IMR-90 (cell line): ENCODE data around the gene CD300LG. TPM values are rescaled to one million over a fixed set of nuclear protein-coding genes. Genes with fewer than 3 reads are reported as not detected.

Source experiments
- ATAC-seq: fragments of 200-7000 bp; cut with Tn5 transposase; 2 replicates; pipeline ENCODE4 v1.9.1; 2020; ENCODE audit warnings: low read depth, mild to moderate bottlenecking, moderate library complexity
- BruUV-seq: library from RNA; stranded (reverse); fragments of 400-500 nt; replicated peaks from 2 replicates; lab custom pipeline; 2021; lab: Mats Ljungman, UMichigan
- CTCF ChIA-PET: fragments of 300-600 bp; formaldehyde crosslinking; extraction: SDS; loops from one replicate; lab custom pipeline; 2021; ENCODE audit warnings: antibody characterized with exemption; lab: Yijun Ruan, JAX
- POLR2A ChIA-PET: fragments of 300-600 bp; sonication (Branson Sonifier 250); formaldehyde crosslinking; loops from one replicate; lab custom pipeline; 2022; ENCODE audit warnings: antibody characterized with exemption; ENCODE audit not compliant: unreplicated experiment; lab: Charles Lee
- DNase-seq: peaks from one replicate; pipeline ENCODE4 v3.0.0; 2013
- H2AFZ ChIP-seq: replicated peaks from 2 replicates; pipeline ENCODE3; 2013; ENCODE audit warnings: low read length, mild to moderate bottlenecking; ENCODE audit not compliant: poor library complexity
- H2AK5ac ChIP-seq: 2 replicates; pipeline ENCODE4 v1.6.1; 2013; ENCODE audit warnings: low read depth, low read length, inconsistent platforms
- H2AK9ac ChIP-seq: replicated peaks from 2 replicates; pipeline ENCODE3; 2013; ENCODE audit warnings: mild to moderate bottlenecking, low read depth, low read length, moderate library complexity; ENCODE audit not compliant: poor library complexity
- H2BK120ac ChIP-seq: 2 replicates; pipeline ENCODE4 v1.6.1; 2013; ENCODE audit warnings: low read depth, low read length, inconsistent platforms
- H2BK15ac ChIP-seq: 3 replicates; pipeline ENCODE4 v1.6.1; 2013; ENCODE audit warnings: low read depth, low read length, inconsistent platforms
- H2BK20ac ChIP-seq: 2 replicates; pipeline ENCODE4 v1.6.1; 2013; ENCODE audit warnings: low read depth, mild to moderate bottlenecking, inconsistent platforms, low read length, moderate library complexity
- H2BK5ac ChIP-seq: 2 replicates; pipeline ENCODE4 v1.6.1; 2013; ENCODE audit warnings: mild to moderate bottlenecking, low read depth, low read length, inconsistent platforms; ENCODE audit not compliant: poor library complexity, severe bottlenecking
- H3K14ac ChIP-seq: replicated peaks from 2 replicates; pipeline ENCODE4 v1.6.1; 2013; ENCODE audit warnings: low read depth, low read length, inconsistent platforms
- H3K18ac ChIP-seq: 2 replicates; pipeline ENCODE4 v1.6.1; 2013; ENCODE audit warnings: low read depth, low read length, control low read depth
- H3K23ac ChIP-seq: 2 replicates; pipeline ENCODE4 v1.6.1; 2013; ENCODE audit warnings: low read depth, low read length, inconsistent platforms
- H3K27ac ChIP-seq: 2 replicates; pipeline ENCODE4 v1.5.1; 2013; ENCODE audit warnings: mild to moderate bottlenecking, control low read depth, low read length; ENCODE audit not compliant: insufficient read depth
- H3K27me3 ChIP-seq: 2 replicates; pipeline ENCODE4 v1.6.1; 2013; ENCODE audit warnings: low read length; ENCODE audit not compliant: control insufficient read depth, insufficient read depth
- H3K36me3 ChIP-seq: 2 replicates; pipeline ENCODE4 v1.6.1; 2013; ENCODE audit warnings: low read length, mixed read lengths; ENCODE audit not compliant: control insufficient read depth, insufficient read depth
- H3K4ac ChIP-seq: 2 replicates; pipeline ENCODE4 v1.6.1; 2013; ENCODE audit warnings: low read depth, low read length, inconsistent platforms
- H3K4me1 ChIP-seq: 2 replicates; pipeline ENCODE4 v1.6.1; 2013; ENCODE audit warnings: low read length, mixed read lengths; ENCODE audit not compliant: control insufficient read depth, insufficient read depth
- H3K4me2 ChIP-seq: 2 replicates; pipeline ENCODE4 v1.6.1; 2013; ENCODE audit warnings: low read depth, mild to moderate bottlenecking, control low read depth, low read length, moderate library complexity
- H3K4me3 ChIP-seq: 2 replicates; pipeline ENCODE4 v1.5.1; 2013; ENCODE audit warnings: low read depth, mild to moderate bottlenecking, control low read depth, low read length, moderate library complexity; ENCODE audit not compliant: insufficient read depth
- H3K56ac ChIP-seq: 2 replicates; pipeline ENCODE4 v1.6.1; 2013; ENCODE audit warnings: low read length, inconsistent platforms; ENCODE audit not compliant: insufficient read depth; ENCODE audit errors: extremely low read depth
- H3K79me1 ChIP-seq, 2 experiments: 2 replicates each; pipeline ENCODE4 v1.6.1; 2013; ENCODE audit warnings: low read length in 2 of 2, inconsistent platforms in 1 of 2, low read depth in 1 of 2
- H3K9ac ChIP-seq: 2 replicates; pipeline ENCODE4 v1.6.1; 2013; ENCODE audit warnings: low read depth, low read length, control low read depth
- H3K9me1 ChIP-seq: 2 replicates; pipeline ENCODE4 v1.6.1; 2013; ENCODE audit warnings: low read length, inconsistent platforms; ENCODE audit not compliant: insufficient read depth
- H3K9me3 ChIP-seq: 2 replicates; pipeline ENCODE4 v1.6.1; 2013; ENCODE audit warnings: low read length; ENCODE audit not compliant: control insufficient read depth, insufficient read depth
- H4K20me1 ChIP-seq: 2 replicates; pipeline ENCODE4 v1.6.1; 2013; ENCODE audit warnings: low read length, inconsistent platforms; ENCODE audit not compliant: insufficient read depth
- H4K5ac ChIP-seq: 2 replicates; pipeline ENCODE4 v1.6.1; 2013; ENCODE audit warnings: mild to moderate bottlenecking, low read depth, low read length, control low read depth
- H4K8ac ChIP-seq, 2 experiments: 2 replicates each; pipeline ENCODE4 v1.6.1; 2013; ENCODE audit warnings: low read depth in 2 of 2, low read length in 2 of 2, control low read depth in 1 of 2, inconsistent platforms in 1 of 2
- H4K91ac ChIP-seq: 2 replicates; pipeline ENCODE4 v1.6.1; 2013; ENCODE audit warnings: low read depth, low read length, inconsistent platforms; ENCODE audit not compliant: insufficient read depth
- BHLHE40 ChIP-seq: fragments of 150-350 bp; IDR thresholded peaks from 2 replicates; pipeline ENCODE4 v1.6.1; 2016; ENCODE audit warnings: mild to moderate bottlenecking, low read depth, low read length
- CEBPB ChIP-seq: IDR thresholded peaks from 2 replicates; pipeline ENCODE4 v1.6.1; 2012; ENCODE audit warnings: low read depth, low read length, improper control_type of control experiment
- CHD1 ChIP-seq: IDR thresholded peaks from 2 replicates; pipeline ENCODE4 v1.6.1; 2012; ENCODE audit warnings: low read depth, low read length, improper control_type of control experiment
- ELK1 ChIP-seq: fragments of 150-350 bp; IDR thresholded peaks from 2 replicates; pipeline ENCODE4 v1.6.1; 2016; ENCODE audit warnings: low read depth, mild to moderate bottlenecking, low read length, moderate library complexity, borderline replicate concordance
- FOS ChIP-seq: fragments of 150-350 bp; IDR thresholded peaks from 2 replicates; pipeline ENCODE4 v1.6.1; 2016; ENCODE audit warnings: low read depth, low read length
- MAFK ChIP-seq: IDR thresholded peaks from 2 replicates; pipeline ENCODE4 v1.6.1; 2012; ENCODE audit warnings: low read depth, low read length, improper control_type of control experiment
- MAZ ChIP-seq: IDR thresholded peaks from 2 replicates; pipeline ENCODE4 v1.6.1; 2012; ENCODE audit warnings: low read depth, mild to moderate bottlenecking, low read length, improper control_type of control experiment, moderate library complexity, borderline replicate concordance
- MXI1 ChIP-seq: IDR thresholded peaks from 2 replicates; pipeline ENCODE4 v1.6.1; 2012; ENCODE audit warnings: low read depth, mild to moderate bottlenecking, low read length, moderate library complexity, borderline replicate concordance
- NFE2L2 ChIP-seq: fragments of 150-350 bp; IDR thresholded peaks from 2 replicates; pipeline ENCODE4 v1.6.1; 2016; ENCODE audit warnings: low read depth, mild to moderate bottlenecking, low read length
- POLR2A ChIP-seq: IDR thresholded peaks from 2 replicates; pipeline ENCODE4 v1.6.1; 2012; ENCODE audit warnings: mild to moderate bottlenecking, low read depth, low read length
- RAD21 ChIP-seq: IDR thresholded peaks from 2 replicates; pipeline ENCODE4 v1.6.1; 2012; ENCODE audit warnings: low read length, improper control_type of control experiment
- RCOR1 ChIP-seq: IDR thresholded peaks from 2 replicates; pipeline ENCODE4 v1.6.1; 2012; ENCODE audit warnings: mild to moderate bottlenecking, low read length, improper control_type of control experiment; ENCODE audit not compliant: insufficient replicate concordance
- RFX5 ChIP-seq: IDR thresholded peaks from 2 replicates; pipeline ENCODE4 v1.8.0; 2012; ENCODE audit warnings: low read depth, mild to moderate bottlenecking, low read length, moderate library complexity
- SMC3 ChIP-seq: fragments of 150-350 bp; IDR thresholded peaks from 2 replicates; pipeline ENCODE4 v1.6.1; 2016; ENCODE audit warnings: low read depth, mild to moderate bottlenecking, antibody characterized with exemption, low read length, moderate library complexity
- USF2 ChIP-seq: fragments of 150-350 bp; IDR thresholded peaks from 2 replicates; pipeline ENCODE4 v1.6.1; 2017; ENCODE audit warnings: mild to moderate bottlenecking, antibody characterized with exemption, low read length, low read depth
- WGBS, 2 experiments: methylation state at CpG; one replicate each; pipeline versions ENCODE4 v1.1.5 to v1.1.7; 2013; ENCODE audit warnings: missing lambda C conversion rate in 2 of 2; ENCODE audit not compliant: insufficient read length in 1 of 2; ENCODE audit errors: extremely low coverage in 2 of 2; 5-methylcytosine and 5-hydroxymethylcytosine counted together
- dilution Hi-C: fragments of 300-500 bp; cut with HindIII; formaldehyde crosslinking; loops from one replicate; pipeline ENCODE4 v1.14.3; 2018; ENCODE audit warnings: low sequenced_read_pairs; ENCODE audit not compliant: unreplicated experiment
- in situ Hi-C: fragments of 300-500 bp; cut with MboI; formaldehyde crosslinking; loops from 3 replicates; pipeline ENCODE4 v1.14.3; 2019; ENCODE audit warnings: low sequenced_read_pairs, inconsistent platforms, mixed read lengths
- intact Hi-C: fragments of 100-400 bp; cut with micrococcal nuclease; formaldehyde crosslinking; loops from 2 replicates; pipeline ENCODE4 v1.10.0; 2022
- polyA plus RNA-seq, 3 experiments: library from polyadenylated mRNA; depleted of rRNA; stranded (reverse); fragments of >200 nt; gene quantifications; 2 replicates each; pipeline ENCODE4 v1.2.3, GENCODE V29; 2012; ENCODE audit warnings: low replicate concordance in 1 of 3
- total RNA-seq: library from RNA; depleted of rRNA; stranded (reverse); fragments of >200 nt; gene quantifications from 2 replicates; pipeline ENCODE4 v1.2.3, GENCODE V29; 2012
- TF ChIP-seq, protein P1 (sequence below): conservative IDR thresholded peaks from 2 replicates; pipeline ENCODE4 v1.5.1; 2012; ENCODE audit warnings: mild to moderate bottlenecking, low read depth, low read length, improper control_type of control experiment

Gene CD300LG
- total and polyA plus RNA-seq, 2 of the 4 experiments (the other 2 are of a cell fraction) = not detected

DNA sequence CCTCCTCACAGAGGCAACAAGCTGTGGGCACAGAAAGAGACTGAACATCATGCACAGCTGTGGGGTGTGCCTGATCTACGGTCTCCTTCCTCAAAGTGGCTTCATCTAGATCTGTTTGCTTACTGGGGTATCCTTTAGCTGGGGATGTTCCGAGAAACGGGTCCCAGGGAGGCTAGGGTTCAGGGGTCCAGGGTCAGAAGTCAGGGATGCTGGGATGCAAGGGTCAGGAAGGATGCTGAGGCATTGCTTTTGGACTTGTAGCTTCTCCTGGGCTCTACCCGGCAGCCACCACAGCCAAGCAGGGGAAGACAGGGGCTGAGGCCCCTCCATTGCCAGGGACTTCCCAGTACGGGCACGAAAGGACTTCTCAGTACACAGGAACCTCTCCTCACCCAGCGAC, 6.6 kb downstream of the CD300LG start:
- Histone ChIP-seq H4K8ac (no peak overlapping the region), H2AFZ (no peak overlapping the region), H2BK120ac (no peak overlapping the region), H3K79me1 (no peaks in the 10 kb centered on the region), H3K9me3 (no peaks in the 10 kb centered on the region), H2BK20ac (no peak overlapping the region), H2AK5ac (no peak overlapping the region), H4K20me1 (no peaks in the 10 kb centered on the region), H3K4me3 (no peak overlapping the region), H2BK15ac (no peak overlapping the region), H3K36me3 (no peaks in the 10 kb centered on the region), H3K18ac (no peak overlapping the region), H4K5ac (no peak overlapping the region), H3K4me2 (no peak overlapping the region), H2BK5ac (no peak overlapping the region), H3K9ac (no peak overlapping the region), H3K9me1 (no peaks in the 10 kb centered on the region), H3K56ac (no peak overlapping the region), H3K27ac (no peak overlapping the region), H4K91ac (no peak overlapping the region), H3K14ac (no peak overlapping the region), H3K27me3 (peaks cover 82% of the 10 kb centered on the region), H2AK9ac (no peak overlapping the region), H3K4me1 (no peaks in the 10 kb centered on the region), H3K23ac (no peak overlapping the region), H3K4ac (no peak overlapping the region)
- ATAC-seq (no peak), DNase-seq (no peak)
- POLR2A ChIA-PET = no interaction called here
- TF ChIP-seq RFX5 (no peak), CHD1 (no peak), MXI1 (no peak), FOS (no peak), CEBPB (no peak), ELK1 (no peak), RCOR1 (no peak), POLR2A (no peak), NFE2L2 (no peak), RAD21 (no peak), MAZ (no peak), USF2 (no peak), MAFK (no peak), SMC3 (no peak), BHLHE40 (no peak)
- TF ChIP-seq, protein P1, sequence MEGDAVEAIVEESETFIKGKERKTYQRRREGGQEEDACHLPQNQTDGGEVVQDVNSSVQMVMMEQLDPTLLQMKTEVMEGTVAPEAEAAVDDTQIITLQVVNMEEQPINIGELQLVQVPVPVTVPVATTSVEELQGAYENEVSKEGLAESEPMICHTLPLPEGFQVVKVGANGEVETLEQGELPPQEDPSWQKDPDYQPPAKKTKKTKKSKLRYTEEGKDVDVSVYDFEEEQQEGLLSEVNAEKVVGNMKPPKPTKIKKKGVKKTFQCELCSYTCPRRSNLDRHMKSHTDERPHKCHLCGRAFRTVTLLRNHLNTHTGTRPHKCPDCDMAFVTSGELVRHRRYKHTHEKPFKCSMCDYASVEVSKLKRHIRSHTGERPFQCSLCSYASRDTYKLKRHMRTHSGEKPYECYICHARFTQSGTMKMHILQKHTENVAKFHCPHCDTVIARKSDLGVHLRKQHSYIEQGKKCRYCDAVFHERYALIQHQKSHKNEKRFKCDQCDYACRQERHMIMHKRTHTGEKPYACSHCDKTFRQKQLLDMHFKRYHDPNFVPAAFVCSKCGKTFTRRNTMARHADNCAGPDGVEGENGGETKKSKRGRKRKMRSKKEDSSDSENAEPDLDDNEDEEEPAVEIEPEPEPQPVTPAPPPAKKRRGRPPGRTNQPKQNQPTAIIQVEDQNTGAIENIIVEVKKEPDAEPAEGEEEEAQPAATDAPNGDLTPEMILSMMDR = no peak
- dilution Hi-C loops (no loop called here), in situ Hi-C loops (no loop called here), intact Hi-C loops (no loop called here)
- BruUV-seq = no TSS peak
- CTCF ChIA-PET = interaction anchor here (1.1 kb wide), 1 partner anchor 14 kb away, joined by 3 read pairs; no protein-coding TSS in a partner anchor
- WGBS, 2 experiments = 93% methylated on average over 3 of the region's 7 CpGs; no CpG with 5 or more reads in 1 of the 2 experiments
